Nephron (organoid): ENCODE data around the gene DCUN1D4.

ENCODE experiments used
- H3K27ac Mint-ChIP-seq, 3 experiments: 2 replicates each; pipeline ENCODE4 v1.8.0; 2020; ENCODE audit warnings: mixed read lengths in 3 of 3, mild to moderate bottlenecking in 2 of 3, moderate library complexity in 1 of 3
- H3K27me3 Mint-ChIP-seq: 2 replicates; pipeline ENCODE4 v1.8.0; 2021; ENCODE audit warnings: low read depth, mild to moderate bottlenecking, moderate library complexity, mixed read lengths
- H3K36me3 Mint-ChIP-seq: 2 replicates; pipeline ENCODE4 v1.8.0; 2020; ENCODE audit warnings: low read depth, mixed read lengths
- H3K4me1 Mint-ChIP-seq: 2 replicates; pipeline ENCODE4 v1.8.0; 2020; ENCODE audit warnings: mixed read lengths
- H3K4me3 Mint-ChIP-seq, 3 experiments: 2 replicates each; pipeline ENCODE4 v1.8.0; 2020; ENCODE audit warnings: mild to moderate bottlenecking in 3 of 3, mixed read lengths in 3 of 3, moderate library complexity in 2 of 3
- H3K9me3 Mint-ChIP-seq: 2 replicates; pipeline ENCODE4 v1.8.0; 2020; ENCODE audit warnings: mixed read lengths
- CTCF ChIP-seq, 3 experiments: fragments of 200-600 bp; sonication (generic); IDR thresholded peaks; one replicate each; pipeline ENCODE4 v1.5.0; 2021; ENCODE audit warnings: antibody characterized with exemption in 3 of 3; ENCODE audit not compliant: unreplicated experiment in 3 of 3

Gene DCUN1D4

DNA sequence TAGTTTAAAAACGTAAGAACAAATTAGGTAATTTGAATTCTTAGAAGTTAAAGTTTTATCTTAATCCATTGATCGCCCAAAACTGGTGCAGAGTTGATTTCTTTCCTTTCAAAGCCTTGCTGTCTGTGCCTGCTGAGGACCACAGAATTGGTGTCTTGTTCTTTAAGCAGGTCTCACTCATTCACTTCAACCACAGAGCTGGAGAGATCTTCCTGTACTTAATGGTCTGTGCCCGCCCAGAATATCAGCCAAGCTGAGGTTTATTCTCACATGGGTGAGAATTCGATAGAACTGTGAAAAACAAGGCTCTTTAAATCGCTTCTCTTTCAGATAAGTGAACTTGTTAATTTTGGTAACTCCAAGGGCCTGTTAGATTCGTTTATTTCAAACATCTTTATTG, 31.6 kb downstream of the DCUN1D4 start:
- Mint-ChIP-seq H3K4me3 (no peak overlapping the region), H3K4me1 (no peaks in the 10 kb centered on the region), H3K9me3 (no peaks in the 10 kb centered on the region)

GRCh38 chr4:51878431-51878830, 35.5 kb downstream of the DCUN1D4 start:
- H3K27me3 Mint-ChIP-seq = no peaks in the 10 kb centered on the region
- H3K4me1 Mint-ChIP-seq = no peaks in the 10 kb centered on the region
- H3K9me3 Mint-ChIP-seq = no peaks in the 10 kb centered on the region
- TF ChIP-seq CTCF (IDR thresholded peaks at IDR 0.05; ENCODE audit: unreplicated experiment in 3 of 3) = no peak
- H3K4me3 Mint-ChIP-seq = no peak overlapping the region
- H3K27ac Mint-ChIP-seq = no peak overlapping the region
- H3K36me3 Mint-ChIP-seq = peaks cover 77% of the 10 kb centered on the region

More for the DNA sequence above, 31.6 kb downstream of the DCUN1D4 start:
- H3K27me3 Mint-ChIP-seq = no peaks in the 10 kb centered on the region
- H3K27ac Mint-ChIP-seq = no peak overlapping the region
- peaks cover 79% of the 10 kb centered on the region for H3K36me3 Mint-ChIP-seq
- no peak for TF ChIP-seq CTCF (IDR thresholded peaks at IDR 0.05; ENCODE audit: unreplicated experiment in 3 of 3)

GRCh38 chr4:51880016-51880915, 37.3 kb downstream of the DCUN1D4 start:
- TF ChIP-seq CTCF (IDR thresholded peaks at IDR 0.05; ENCODE audit: unreplicated experiment in 3 of 3) = no peak
- no peaks in the 10 kb centered on the region for H3K4me1 Mint-ChIP-seq
- peak overlapping the region in 1 of 3 experiments; percentile 82 for H3K27ac Mint-ChIP-seq
- H3K36me3 Mint-ChIP-seq = peaks cover 74% of the 10 kb centered on the region
- no peak overlapping the region for H3K4me3 Mint-ChIP-seq
- H3K27me3 Mint-ChIP-seq = no peaks in the 10 kb centered on the region
- H3K9me3 Mint-ChIP-seq = no peaks in the 10 kb centered on the region

GRCh38 chr4:51884055-51884454, 41.1 kb downstream of the DCUN1D4 start:
- H3K4me1 Mint-ChIP-seq = no peaks in the 10 kb centered on the region
- H3K4me3 Mint-ChIP-seq = no peak overlapping the region
- no peaks in the 10 kb centered on the region for H3K9me3 Mint-ChIP-seq
- TF ChIP-seq CTCF (IDR thresholded peaks at IDR 0.05; ENCODE audit: unreplicated experiment in 3 of 3) = no peak
- peak overlapping the region in 2 of 3 experiments; percentile 9 to 61 for H3K27ac Mint-ChIP-seq
- no peaks in the 10 kb centered on the region for H3K27me3 Mint-ChIP-seq
- H3K36me3 Mint-ChIP-seq = peaks cover 70% of the 10 kb centered on the region

DNA sequence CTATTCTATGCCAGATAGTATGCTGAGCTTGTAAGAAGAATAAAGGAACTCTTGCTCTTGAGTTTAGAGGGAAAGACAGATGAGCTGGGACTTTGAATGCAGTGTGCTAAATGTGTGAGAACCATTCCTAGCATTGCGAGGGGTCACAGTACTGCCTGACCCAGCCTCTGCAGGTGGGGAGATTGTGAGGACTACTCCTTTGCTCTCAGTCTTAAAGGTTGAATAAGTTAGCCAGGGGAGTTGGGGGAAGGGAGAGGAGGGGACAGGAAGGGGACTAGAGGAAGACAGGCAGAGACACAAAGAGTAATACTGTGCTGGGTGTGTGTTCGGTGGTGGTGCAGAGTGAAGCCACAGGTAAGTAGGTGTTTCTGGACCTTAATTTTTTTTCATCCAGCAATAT, 41.7 kb downstream of the DCUN1D4 start:
- Mint-ChIP-seq H3K27ac (peak overlapping the region in 2 of 3 experiments; percentile 9 to 61), H3K4me1 (no peaks in the 10 kb centered on the region), H3K27me3 (no peaks in the 10 kb centered on the region), H3K9me3 (no peaks in the 10 kb centered on the region), H3K4me3 (no peak overlapping the region), H3K36me3 (peaks cover 69% of the 10 kb centered on the region)
- no peak for TF ChIP-seq CTCF (IDR thresholded peaks at IDR 0.05; ENCODE audit: unreplicated experiment in 3 of 3)

- peak in 2 of 3 experiments; percentile 34 to 35 for TF ChIP-seq CTCF (IDR thresholded peaks at IDR 0.05; ENCODE audit: unreplicated experiment in 3 of 3)
- peaks cover 68% of the 10 kb centered on the region for H3K36me3 Mint-ChIP-seq
- H3K4me1 Mint-ChIP-seq = no peaks in the 10 kb centered on the region
- no peaks in the 10 kb centered on the region for H3K9me3 Mint-ChIP-seq
- H3K27ac Mint-ChIP-seq = peak overlapping the region in 1 of 3 experiments; percentile 0
- no peak overlapping the region for H3K4me3 Mint-ChIP-seq
- H3K27me3 Mint-ChIP-seq = no peaks in the 10 kb centered on the region
Observed at GRCh38 chr4:51885363-51885762, 42.4 kb downstream of the DCUN1D4 start.
